ENCODE results near the gene MAST2. TPM values are rescaled to one million over a fixed set of nuclear protein-coding genes. Genes with fewer than 3 reads are reported as not detected.
A peak's percentile ranks its signal among the peaks of the same experiment; 100 is the strongest.

MAST2 gene
- total and polyA plus RNA-seq, 9 of the 15 experiments (the other 6 are each of a cell fraction or from before 2014, with no cell fraction given), result 0.73 to 32.0 (median 17.8) TPM

GRCh38 chr1:46026531-46026930 lies 223.1 kb downstream of the MAST2 start (continued):
- TF ChIP-seq ATF6 (CRISPR knock-in tag; IDR thresholded peaks at IDR 0.05), result no peak
- TF ChIP-seq RBM22 (IDR thresholded peaks at IDR 0.05; ENCODE audit: low read depth, low read length, poor library complexity, severe bottlenecking), result no peak
- no peak for TF ChIP-seq CHD1 (IDR thresholded peaks at IDR 0.05; ENCODE audit: low read length)
- no peak for TF ChIP-seq TCF7L2 (IDR thresholded peaks at IDR 0.05; ENCODE audit: low read depth, low read length)
- TF ChIP-seq HOXB6 (CRISPR knock-in tag; IDR thresholded peaks at IDR 0.05; ENCODE audit: borderline replicate concordance), result no peak
- no peak for TF ChIP-seq CLOCK (CRISPR knock-in tag; IDR thresholded peaks at IDR 0.05; ENCODE audit: borderline replicate concordance)
- 0 out of 2 replicates have a peak, but pooled peaks have one; percentile 19 for TF ChIP-seq DPF2 (IDR thresholded peaks at IDR 0.05)
- 0 out of 2 replicates have a peak, but pooled peaks have one; percentile 35 for TF ChIP-seq HDGF (IDR thresholded peaks at IDR 0.05)
- no peak for TF ChIP-seq NRF1 (conservative IDR thresholded peaks at IDR 0.05 in 1 of 2, IDR thresholded peaks at IDR 0.05 in 1 of 2)
- TF ChIP-seq ETV6 (IDR thresholded peaks at IDR 0.05; ENCODE audit: borderline replicate concordance in 1 of 2, low read depth in 2 of 2, low read length in 1 of 2), result no peak
- TF ChIP-seq ETV6 (CRISPR knock-in tag; IDR thresholded peaks at IDR 0.05; ENCODE audit: borderline replicate concordance), result no peak
- TF ChIP-seq BCOR (IDR thresholded peaks at IDR 0.05), result no peak
- no peak for TF ChIP-seq GATAD2B (IDR thresholded peaks at IDR 0.05; ENCODE audit: borderline replicate concordance)
- no peak for TF ChIP-seq MECOM (CRISPR knock-in tag; IDR thresholded peaks at IDR 0.05)
- no peak for TF ChIP-seq ZNF561 (CRISPR knock-in tag; conservative IDR thresholded peaks at IDR 0.05)
- TF ChIP-seq SMARCE1 (IDR thresholded peaks at IDR 0.05), result 0 out of 2 replicates have a peak, but pooled peaks have one; percentile 44
- no peak for TF ChIP-seq ATF1 (CRISPR knock-in tag; IDR thresholded peaks at IDR 0.05)
- no peak for TF ChIP-seq ATF1 (tag; IDR thresholded peaks at IDR 0.05)
- TF ChIP-seq BRD4 (IDR thresholded peaks at IDR 0.05), result no peak
- no peak for TF ChIP-seq TCF7 (IDR thresholded peaks at IDR 0.05; ENCODE audit: borderline replicate concordance)
- TF ChIP-seq MEIS2 (IDR thresholded peaks at IDR 0.05; ENCODE audit: partially characterized antibody), result no peak
- TF ChIP-seq ZNF740 (CRISPR knock-in tag; IDR thresholded peaks at IDR 0.05), result no peak
- no peak for TF ChIP-seq ZNF740 (tag; IDR thresholded peaks at IDR 0.05)
- no peak for TF ChIP-seq ESRRB (CRISPR knock-in tag; IDR thresholded peaks at IDR 0.05; ENCODE audit: borderline replicate concordance)
- TF ChIP-seq MIER1 (IDR thresholded peaks at IDR 0.05; ENCODE audit: low read depth), result no peak
- TF ChIP-seq KLF16 (IDR thresholded peaks at IDR 0.05), result no peak
- peak; percentile 67 for TF ChIP-seq CBFA2T3 (IDR thresholded peaks at IDR 0.05)
- 0 out of 2 replicates have a peak, but pooled peaks have one; percentile 45 for TF ChIP-seq OTX1 (CRISPR knock-in tag; IDR thresholded peaks at IDR 0.05)
- no peak for TF ChIP-seq CBX1 (IDR thresholded peaks at IDR 0.05; ENCODE audit: low read depth)
